Neural cell (in vitro differentiated cells): ENCODE results near the gene OXCT1. TPM values are rescaled to one million over a fixed set of nuclear protein-coding genes. Genes with fewer than 3 reads are reported as not detected.
"Not testable (repeated sequence)": the region's sequence is repeated elsewhere in the genome, so short reads cannot be mapped to it uniquely, and the experiment has no call there.

Source experiments
- H2AFZ ChIP-seq: fragments of 200-600, 300-800 bp; sonication (generic), shearing (Covaris generic); 2 replicates; pipeline ENCODE4 v1.6.0; 2014; ENCODE audit warnings: low read depth, mild to moderate bottlenecking, antibody characterized with exemption, low read length, moderate library complexity
- H3F3A ChIP-seq: fragments of 200-600 bp; shearing (Covaris generic); 2 replicates; pipeline ENCODE4 v1.6.1; 2016; ENCODE audit warnings: mild to moderate bottlenecking, moderate library complexity, mixed read lengths, antibody characterized with exemption, low read length; ENCODE audit not compliant: insufficient read depth, poor library complexity, severe bottlenecking
- H3K27ac ChIP-seq: fragments of 200-600, 300-800 bp; sonication (generic), shearing (Covaris generic); 2 replicates; pipeline ENCODE4 v1.5.1; 2014; ENCODE audit warnings: mild to moderate bottlenecking, low read length, moderate library complexity
- H3K27me3 ChIP-seq: fragments of 300-800, 200-600 bp; sonication (generic), shearing (Covaris generic); 2 replicates; pipeline ENCODE4 v1.6.0; 2014; ENCODE audit warnings: mild to moderate bottlenecking, low read depth, low read length, moderate library complexity; ENCODE audit not compliant: insufficient read depth
- H3K36me3 ChIP-seq: fragments of 300-800, 200-600 bp; sonication (generic), shearing (Covaris generic); 2 replicates; pipeline ENCODE4 v1.5.1; 2014; ENCODE audit warnings: mild to moderate bottlenecking, antibody characterized with exemption, low read length, moderate library complexity; ENCODE audit not compliant: insufficient read depth
- H3K4me2 ChIP-seq: fragments of 300-800, 200-600 bp; sonication (generic), shearing (Covaris generic); 2 replicates; pipeline ENCODE4 v1.6.0; 2014; ENCODE audit warnings: mild to moderate bottlenecking, low read length
- H3K4me3 ChIP-seq: fragments of 300-800, 200-600 bp; sonication (generic), shearing (Covaris generic); 2 replicates; pipeline ENCODE4 v1.5.1; 2014; ENCODE audit warnings: mild to moderate bottlenecking, low read length, moderate library complexity
- H3K79me2 ChIP-seq: fragments of 200-600 bp; shearing (Covaris generic); replicated peaks from 2 replicates; pipeline ENCODE4 v1.6.0; 2014; ENCODE audit warnings: mild to moderate bottlenecking, low read length, moderate library complexity; ENCODE audit not compliant: insufficient read depth
- H3K9ac ChIP-seq: fragments of 300-800, 200-600 bp; sonication (generic), shearing (Covaris generic); 2 replicates; pipeline ENCODE4 v1.6.1; 2016; ENCODE audit warnings: mild to moderate bottlenecking, low read length, mixed read lengths
- H3K9me2 ChIP-seq: fragments of 200-600 bp; shearing (Covaris generic); 2 replicates; pipeline ENCODE4 v1.6.1; 2016; ENCODE audit warnings: mild to moderate bottlenecking, low read length, mixed read lengths; ENCODE audit not compliant: insufficient read depth
- H3K9me3 ChIP-seq: fragments of 200-600, 300-800 bp; sonication (generic), shearing (Covaris generic); 2 replicates; pipeline ENCODE4 v1.6.1; 2016; ENCODE audit warnings: mild to moderate bottlenecking, mixed run types, low read length, moderate library complexity, mixed read lengths
- H4K20me1 ChIP-seq: fragments of 200-600 bp; shearing (Covaris generic); 2 replicates; pipeline ENCODE4 v1.6.1; 2016; ENCODE audit warnings: mild to moderate bottlenecking, mixed run types; ENCODE audit not compliant: insufficient read depth
- EP300 ChIP-seq: fragments of 450-650 bp; conservative IDR thresholded peaks from 2 replicates; pipeline ENCODE4 v1.6.1; 2014; ENCODE audit warnings: antibody characterized with exemption, mild to moderate bottlenecking, moderate library complexity; ENCODE audit not compliant: poor library complexity, severe bottlenecking
- EZH2 ChIP-seq: fragments of 200-600, 300-800 bp; shearing (Covaris generic), sonication (generic); IDR thresholded peaks from 2 replicates; pipeline ENCODE4 v1.6.1; 2014; ENCODE audit warnings: antibody characterized with exemption, low read length, borderline replicate concordance, mild to moderate bottlenecking; ENCODE audit not compliant: insufficient read depth, poor library complexity, severe bottlenecking
- MXI1 ChIP-seq: fragments of 450-650 bp; conservative IDR thresholded peaks from 2 replicates; pipeline ENCODE4 v1.6.1; 2014; ENCODE audit warnings: antibody characterized with exemption, mild to moderate bottlenecking; ENCODE audit not compliant: poor library complexity, severe bottlenecking
- POLR2AphosphoS5 ChIP-seq: IDR thresholded peaks from 2 replicates; pipeline ENCODE4 v1.6.1; 2012
- RAD21 ChIP-seq: fragments of 450-650 bp; conservative IDR thresholded peaks from 2 replicates; pipeline ENCODE4 v1.6.1; 2014; ENCODE audit warnings: antibody characterized with exemption, mild to moderate bottlenecking, moderate library complexity
- REST ChIP-seq: IDR thresholded peaks from 2 replicates; pipeline ENCODE4 v1.6.1; 2012; ENCODE audit warnings: borderline replicate concordance
- SMC3 ChIP-seq: fragments of 450-650 bp; conservative IDR thresholded peaks from 2 replicates; pipeline ENCODE4 v1.6.1; 2014; ENCODE audit warnings: antibody characterized with exemption, mild to moderate bottlenecking, moderate library complexity; ENCODE audit not compliant: poor library complexity
- TAF1 ChIP-seq: IDR thresholded peaks from 2 replicates; pipeline ENCODE4 v1.6.1; 2012; ENCODE audit warnings: low read depth
- polyA plus RNA-seq: library from polyadenylated mRNA; depleted of rRNA; stranded (reverse); fragments of >200 nt; gene quantifications from 2 replicates; pipeline ENCODE4 v1.2.3, GENCODE V29; 2014
- TF ChIP-seq, protein P1 (sequence below): fragments of 450-650 bp; IDR thresholded peaks from 2 replicates; pipeline ENCODE4 v1.5.1; 2014; ENCODE audit warnings: antibody characterized with exemption, mild to moderate bottlenecking, moderate library complexity; ENCODE audit not compliant: poor library complexity, severe bottlenecking

The OXCT1 gene
- polyA plus RNA-seq, 1 donor from 2014 or later = 90.5 TPM

GRCh38 chr5:41845751-41846150, 24.5 kb downstream of the OXCT1 start:
- not testable (repeated sequence) for H4K20me1 ChIP-seq, H3K4me2 ChIP-seq, H3K9ac ChIP-seq, H3F3A ChIP-seq, H3K36me3 ChIP-seq, H3K4me3 ChIP-seq, H3K27me3 ChIP-seq, H3K27ac ChIP-seq, H3K9me3 ChIP-seq, H3K9me2 ChIP-seq, H2AFZ ChIP-seq, H3K79me2 ChIP-seq

- Histone ChIP-seq H3K4me3 (no peak overlapping the region), H3K9me3 (no peaks in the 10 kb centered on the region), H3K79me2 (no peaks in the 10 kb centered on the region), H3K9me2 (no peaks in the 10 kb centered on the region), H3K27me3 (no peaks in the 10 kb centered on the region), H3F3A (no peaks in the 10 kb centered on the region), H4K20me1 (no peaks in the 10 kb centered on the region), H3K36me3 (peaks cover 7% of the 10 kb centered on the region), H3K27ac (no peak overlapping the region), H2AFZ (no peak overlapping the region), H3K9ac (no peak overlapping the region), H3K4me2 (no peak overlapping the region)
- TF ChIP-seq MXI1 = no peak
- no peak for TF ChIP-seq POLR2AphosphoS5
- TF ChIP-seq REST = no peak
- TF ChIP-seq TAF1 = no peak
- no peak for TF ChIP-seq RAD21
- no peak for TF ChIP-seq EZH2
- TF ChIP-seq, protein P1, sequence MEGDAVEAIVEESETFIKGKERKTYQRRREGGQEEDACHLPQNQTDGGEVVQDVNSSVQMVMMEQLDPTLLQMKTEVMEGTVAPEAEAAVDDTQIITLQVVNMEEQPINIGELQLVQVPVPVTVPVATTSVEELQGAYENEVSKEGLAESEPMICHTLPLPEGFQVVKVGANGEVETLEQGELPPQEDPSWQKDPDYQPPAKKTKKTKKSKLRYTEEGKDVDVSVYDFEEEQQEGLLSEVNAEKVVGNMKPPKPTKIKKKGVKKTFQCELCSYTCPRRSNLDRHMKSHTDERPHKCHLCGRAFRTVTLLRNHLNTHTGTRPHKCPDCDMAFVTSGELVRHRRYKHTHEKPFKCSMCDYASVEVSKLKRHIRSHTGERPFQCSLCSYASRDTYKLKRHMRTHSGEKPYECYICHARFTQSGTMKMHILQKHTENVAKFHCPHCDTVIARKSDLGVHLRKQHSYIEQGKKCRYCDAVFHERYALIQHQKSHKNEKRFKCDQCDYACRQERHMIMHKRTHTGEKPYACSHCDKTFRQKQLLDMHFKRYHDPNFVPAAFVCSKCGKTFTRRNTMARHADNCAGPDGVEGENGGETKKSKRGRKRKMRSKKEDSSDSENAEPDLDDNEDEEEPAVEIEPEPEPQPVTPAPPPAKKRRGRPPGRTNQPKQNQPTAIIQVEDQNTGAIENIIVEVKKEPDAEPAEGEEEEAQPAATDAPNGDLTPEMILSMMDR = no peak
- no peak for TF ChIP-seq EP300
- no peak for TF ChIP-seq SMC3
Measured at GRCh38 chr5:41844502-41844901, 25.7 kb downstream of the OXCT1 start.
